ENCODE results near the gene ZNF182.
A peak's percentile ranks its signal among the peaks of the same experiment; 100 is the strongest.
"Not testable (repeated sequence)": the region's sequence is repeated elsewhere in the genome, so short reads cannot be mapped to it uniquely, and the experiment has no call there.

The ZNF182 gene

GRCh38 chrX:47992669-47993068 lies 11.1 kb downstream of the ZNF182 start:
- no peak for DNase-seq

GRCh38 chrX:47992095-47992380 lies 11.8 kb downstream of the ZNF182 start:
- DNase-seq: no peak

GRCh38 chrX:47991263-47992094 lies 12.3 kb downstream of the ZNF182 start:
- peak; percentile 57 for DNase-seq

- no peak for DNase-seq
Measured at GRCh38 chrX:47976254-47977151, 27.3 kb downstream of the ZNF182 start.

- no peak for DNase-seq
Measured at GRCh38 chrX:47973235-47973634, 30.6 kb downstream of the ZNF182 start.

GRCh38 chrX:47965526-47965925 lies 38.3 kb downstream of the ZNF182 start:
- not testable (repeated sequence) for DNase-seq

- DNase-seq: not testable (repeated sequence)
Measured at GRCh38 chrX:47961830-47962229, 42.0 kb downstream of the ZNF182 start.

- DNase-seq: no peak
Measured at GRCh38 chrX:47960406-47960805, 43.4 kb downstream of the ZNF182 start.

- peak; percentile 12 for DNase-seq
Measured at GRCh38 chrX:47958761-47959342, 44.9 kb downstream of the ZNF182 start.

- not testable (repeated sequence) for DNase-seq
Measured at GRCh38 chrX:47958206-47958605, 45.6 kb downstream of the ZNF182 start.

- no peak for DNase-seq
Measured at GRCh38 chrX:47956016-47956415, 47.8 kb downstream of the ZNF182 start.

GRCh38 chrX:47955295-47955694 lies 48.5 kb downstream of the ZNF182 start:
- not testable (repeated sequence) for DNase-seq

GRCh38 chrX:47941423-47941822 lies 62.4 kb downstream of the ZNF182 start:
- DNase-seq: no peak

GRCh38 chrX:47940448-47940847 lies 63.3 kb downstream of the ZNF182 start:
- no peak for DNase-seq

GRCh38 chrX:47936940-47937317 lies 66.9 kb downstream of the ZNF182 start:
- DNase-seq: no peak

- peak; percentile 20 for DNase-seq
Measured at GRCh38 chrX:47936224-47936939, 67.4 kb downstream of the ZNF182 start.

- DNase-seq: no peak
Measured at GRCh38 chrX:47933946-47934345, 69.8 kb downstream of the ZNF182 start.

- not testable (repeated sequence) for DNase-seq
Measured at GRCh38 chrX:47931970-47932369, 71.8 kb downstream of the ZNF182 start.

- DNase-seq: no peak
Measured at GRCh38 chrX:47927212-47927611, 76.6 kb downstream of the ZNF182 start.
